ENCODE results near the gene PLEKHM3.

- TF ChIP-seq CTCF (IDR thresholded peaks at IDR 0.05) (no peak), POLR2A (IDR thresholded peaks at IDR 0.05) (no peak)
Observed at GRCh38 chr2:207812058-207812725, 213.1 kb downstream of the PLEKHM3 start.
